HK-2 (cell line): ENCODE results near the gene RANBP3L.
"Not testable (repeated sequence)": the region's sequence is repeated elsewhere in the genome, so short reads cannot be mapped to it uniquely, and the experiment has no call there.

ENCODE experiments used
- DNase-seq: peaks from one replicate; pipeline ENCODE4 v3.0.0-alpha.2; 2018; ENCODE audit not compliant: unreplicated experiment

Gene RANBP3L, protein sequence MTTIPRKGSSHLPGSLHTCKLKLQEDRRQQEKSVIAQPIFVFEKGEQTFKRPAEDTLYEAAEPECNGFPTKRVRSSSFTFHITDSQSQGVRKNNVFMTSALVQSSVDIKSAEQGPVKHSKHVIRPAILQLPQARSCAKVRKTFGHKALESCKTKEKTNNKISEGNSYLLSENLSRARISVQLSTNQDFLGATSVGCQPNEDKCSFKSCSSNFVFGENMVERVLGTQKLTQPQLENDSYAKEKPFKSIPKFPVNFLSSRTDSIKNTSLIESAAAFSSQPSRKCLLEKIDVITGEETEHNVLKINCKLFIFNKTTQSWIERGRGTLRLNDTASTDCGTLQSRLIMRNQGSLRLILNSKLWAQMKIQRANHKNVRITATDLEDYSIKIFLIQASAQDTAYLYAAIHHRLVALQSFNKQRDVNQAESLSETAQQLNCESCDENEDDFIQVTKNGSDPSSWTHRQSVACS

DNA sequence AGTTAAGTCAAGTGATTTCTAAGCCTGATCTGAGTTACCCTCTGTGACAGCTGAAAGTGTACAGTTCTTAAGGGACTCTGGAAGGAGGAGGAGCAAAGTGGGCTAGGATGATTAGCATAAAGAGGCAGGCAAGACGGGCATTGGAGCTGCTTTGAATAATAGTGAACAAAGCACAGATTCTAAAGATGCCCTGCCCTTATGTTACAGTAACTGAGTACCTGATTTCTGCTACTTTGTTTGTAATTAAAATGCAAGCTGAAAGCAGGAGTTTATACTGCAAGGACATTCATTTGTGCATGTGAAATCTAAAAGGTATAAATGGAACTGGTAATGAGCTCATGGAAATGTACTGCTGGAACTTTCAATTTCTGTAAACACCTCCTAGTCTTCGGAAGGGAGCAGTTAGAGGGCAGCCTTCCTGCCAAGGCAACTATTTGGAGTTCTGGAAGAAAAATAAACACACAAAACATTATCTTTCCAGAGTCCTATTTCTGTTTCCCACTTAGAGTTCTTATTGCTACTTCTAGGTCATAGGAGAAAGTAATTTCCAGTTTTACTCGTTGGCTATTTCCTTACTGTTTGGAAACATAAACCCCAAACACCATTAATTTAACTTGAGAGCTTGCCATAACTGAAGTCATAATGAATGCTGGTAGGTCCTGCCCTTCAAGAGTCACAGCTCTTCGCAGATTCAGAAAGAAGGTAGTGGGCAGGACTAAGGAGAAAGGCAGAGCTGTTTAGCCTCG lies at the start of gene RANBP3L:
Gene RANBP3L (minus strand): TSS at position 45 of the 746 bp plus-strand sequence. CDS start 486 bp downstream, outside the sequence.
- no peak for DNase-seq

DNA sequence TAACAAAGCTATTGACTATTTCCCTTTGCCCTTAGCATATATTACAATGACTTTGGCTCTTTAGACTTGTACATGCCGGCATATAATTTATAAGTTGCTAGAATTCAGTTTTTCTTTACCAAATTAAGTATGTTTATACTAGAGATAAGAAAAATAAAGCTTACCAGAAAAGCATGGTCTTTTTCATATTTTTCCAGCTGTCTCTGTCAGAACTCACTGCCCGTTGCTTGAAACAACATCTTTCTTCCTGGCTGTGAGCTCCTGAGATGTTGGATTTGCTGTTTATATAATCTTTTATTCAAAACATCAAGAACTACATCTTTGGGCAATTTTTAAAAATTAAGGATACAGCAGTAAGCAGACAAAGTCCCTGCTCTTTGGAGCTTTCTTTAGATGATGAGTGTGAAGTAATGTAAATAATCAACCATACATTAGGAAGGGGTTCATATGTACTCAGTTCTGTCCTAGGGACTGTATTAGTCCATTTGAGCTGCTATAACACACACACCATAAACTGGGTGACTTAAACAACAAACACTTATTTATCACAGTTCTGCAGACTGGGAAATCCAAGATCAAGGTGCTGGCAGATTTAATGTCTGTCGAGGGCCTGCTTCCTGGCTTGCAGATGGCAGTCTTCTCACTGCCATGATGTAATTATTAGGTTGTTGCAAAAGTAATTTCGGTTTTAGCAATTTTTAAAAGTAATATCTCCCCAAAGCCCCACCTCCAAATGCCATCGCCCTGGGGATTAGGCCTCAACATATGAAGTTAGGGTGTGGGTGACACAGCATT lies 45.4 kb upstream of the RANBP3L start:
- no peak for DNase-seq

DNA sequence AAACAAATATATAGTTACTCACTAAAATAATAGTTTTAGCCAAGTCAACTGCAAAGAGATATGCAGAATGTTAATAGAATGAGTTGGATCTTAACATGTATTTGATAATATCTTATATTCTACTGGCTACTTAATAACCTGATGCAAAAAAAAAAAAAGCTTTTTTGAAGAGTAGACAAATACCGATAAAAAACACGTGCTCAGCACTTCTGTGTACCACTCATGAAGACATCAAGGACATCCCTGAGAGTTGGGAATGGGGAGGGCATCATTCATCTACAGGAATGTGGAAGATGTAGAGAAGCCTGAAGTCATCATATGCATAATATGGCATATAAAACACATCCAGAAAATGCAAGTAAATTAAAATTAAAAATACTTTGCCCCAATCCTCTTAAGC lies 43.2 kb upstream of the RANBP3L start:
- DNase-seq = no peak

DNA sequence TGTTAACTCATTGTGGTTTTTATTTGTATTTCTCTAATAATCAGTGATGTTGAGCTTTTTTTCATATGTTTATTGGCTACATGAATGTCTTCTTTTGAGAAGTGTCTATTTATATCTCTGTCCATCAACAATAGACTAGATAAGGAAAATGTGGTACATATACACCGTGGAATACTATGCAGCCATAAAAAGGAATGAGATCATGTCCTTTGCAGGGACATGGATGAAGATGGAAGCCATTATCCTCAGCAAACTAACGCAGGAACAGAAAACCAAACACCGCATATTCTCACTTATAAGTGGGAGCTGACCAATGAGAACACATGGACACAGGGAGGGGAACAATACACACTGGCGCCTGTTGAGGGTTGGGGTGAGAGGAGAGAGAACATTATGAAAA lies 40.0 kb upstream of the RANBP3L start:
- not testable (repeated sequence) for DNase-seq

DNA sequence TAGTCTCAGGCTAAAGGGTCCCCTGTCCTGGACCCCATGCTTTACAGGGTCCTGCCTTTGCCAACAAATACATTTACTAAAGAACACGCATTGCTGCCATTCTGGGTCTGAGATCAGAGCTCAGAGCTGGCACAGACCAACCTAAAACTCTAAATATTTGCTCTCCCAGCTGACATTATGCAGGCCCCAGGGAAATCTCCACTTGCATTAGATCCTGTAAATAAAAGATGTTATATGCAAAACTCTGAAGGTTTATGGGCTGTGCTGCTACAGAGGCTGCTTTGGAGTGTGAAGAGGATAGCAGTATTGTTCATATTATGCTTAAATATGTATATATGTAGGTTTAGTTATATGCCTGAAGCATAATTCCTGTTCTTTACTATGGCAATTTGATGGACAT lies 35.9 kb upstream of the RANBP3L start:
- DNase-seq = no peak

DNA sequence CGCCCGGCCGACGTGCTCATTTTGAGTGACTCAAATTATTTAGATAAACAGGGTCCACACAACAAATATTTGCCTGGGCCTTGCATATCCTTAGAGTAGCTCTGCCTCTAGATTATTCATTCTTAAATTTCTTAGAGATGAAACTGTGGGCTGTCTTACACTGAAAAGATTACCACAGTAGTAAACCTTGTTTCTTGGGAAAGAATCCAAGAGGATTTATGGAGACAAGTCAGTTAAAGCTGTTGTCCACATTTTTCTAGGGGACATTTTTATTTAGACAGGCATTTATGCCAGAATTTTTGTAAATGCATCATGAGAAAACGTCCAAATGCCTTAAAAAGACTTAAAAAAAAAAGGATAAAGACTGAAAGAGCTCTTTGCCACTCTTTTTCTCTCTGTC lies 32.6 kb upstream of the RANBP3L start:
- no peak for DNase-seq

DNA sequence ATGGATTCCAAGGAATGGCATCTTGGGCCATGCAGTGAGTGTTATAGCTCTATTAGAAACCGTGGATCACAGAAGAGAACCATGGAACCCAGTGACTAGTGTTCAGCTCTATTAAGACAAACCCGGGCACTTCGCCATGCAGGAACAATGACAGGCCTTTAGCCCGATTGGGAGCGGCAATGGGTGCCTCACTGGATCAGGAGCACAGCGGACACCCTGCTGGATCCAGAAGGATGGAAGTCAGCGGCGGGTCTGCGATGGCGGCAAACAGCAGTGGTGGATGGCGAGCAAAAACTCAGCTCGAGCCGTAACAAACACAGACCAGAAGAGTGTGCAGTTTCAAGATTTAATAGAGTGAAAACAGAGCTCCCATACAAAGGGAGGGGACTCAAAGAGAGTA lies 31.0 kb upstream of the RANBP3L start:
- DNase-seq = not testable (repeated sequence)

DNA sequence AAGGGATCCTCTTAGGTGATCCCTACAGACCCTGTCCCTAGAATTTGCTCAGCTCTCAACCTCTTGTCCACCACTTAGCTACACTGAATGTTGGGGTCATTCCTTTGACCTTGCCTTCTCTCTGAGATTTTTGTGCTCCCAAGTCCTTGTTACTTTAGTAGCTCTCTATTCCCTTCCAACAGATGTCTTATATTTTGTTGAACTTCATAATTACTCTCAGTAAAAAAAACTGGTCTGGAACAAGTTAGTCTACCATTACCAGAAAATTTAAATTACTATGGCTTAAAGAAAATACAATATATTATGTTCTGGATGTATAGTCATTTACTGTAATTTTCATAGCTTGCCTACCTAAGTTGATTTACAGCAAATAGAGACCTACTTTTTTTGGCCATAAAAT lies 23.5 kb upstream of the RANBP3L start:
- no peak for DNase-seq

DNA sequence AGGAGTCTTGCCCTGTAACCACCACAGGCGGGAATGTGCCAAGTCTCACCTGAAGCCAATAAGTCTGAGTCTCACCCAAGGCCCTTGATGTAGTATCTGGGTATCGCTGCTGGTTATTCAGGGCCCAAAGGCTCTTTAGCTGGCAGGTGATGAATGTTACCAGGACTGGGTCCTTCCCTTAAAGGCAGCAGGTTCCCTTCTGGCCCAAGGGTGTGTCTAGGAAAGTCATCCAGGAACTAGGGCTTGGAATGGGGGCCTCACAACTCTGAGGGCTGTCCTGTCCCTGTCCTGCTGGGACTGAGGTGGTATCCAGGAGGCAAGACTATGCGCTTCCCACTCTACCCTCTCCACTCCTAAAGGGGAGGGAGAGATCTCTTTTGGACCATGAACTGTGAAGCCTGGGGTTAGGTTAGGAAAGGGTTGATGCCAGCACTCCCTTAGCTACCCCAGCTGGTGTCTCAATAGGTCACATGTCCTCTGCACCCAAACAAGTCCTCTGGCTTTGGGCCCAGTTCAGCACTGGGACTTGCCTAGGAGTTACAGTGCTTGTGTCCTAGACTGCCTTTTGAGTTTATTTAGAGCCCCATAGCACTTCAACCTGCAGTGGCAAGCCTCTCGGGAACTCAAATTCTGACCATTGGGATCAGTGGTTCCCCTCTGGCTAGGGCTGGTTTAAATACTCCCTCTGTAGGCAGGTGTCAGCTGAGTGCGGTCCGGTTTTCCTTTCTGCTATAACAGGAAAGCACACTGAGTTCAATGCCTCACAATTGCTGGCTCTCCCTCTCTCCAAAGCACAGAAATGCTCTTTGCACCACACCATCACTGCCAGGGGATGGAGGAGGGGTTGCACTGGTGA lies 22.5 kb upstream of the RANBP3L start:
- no peak for DNase-seq

DNA sequence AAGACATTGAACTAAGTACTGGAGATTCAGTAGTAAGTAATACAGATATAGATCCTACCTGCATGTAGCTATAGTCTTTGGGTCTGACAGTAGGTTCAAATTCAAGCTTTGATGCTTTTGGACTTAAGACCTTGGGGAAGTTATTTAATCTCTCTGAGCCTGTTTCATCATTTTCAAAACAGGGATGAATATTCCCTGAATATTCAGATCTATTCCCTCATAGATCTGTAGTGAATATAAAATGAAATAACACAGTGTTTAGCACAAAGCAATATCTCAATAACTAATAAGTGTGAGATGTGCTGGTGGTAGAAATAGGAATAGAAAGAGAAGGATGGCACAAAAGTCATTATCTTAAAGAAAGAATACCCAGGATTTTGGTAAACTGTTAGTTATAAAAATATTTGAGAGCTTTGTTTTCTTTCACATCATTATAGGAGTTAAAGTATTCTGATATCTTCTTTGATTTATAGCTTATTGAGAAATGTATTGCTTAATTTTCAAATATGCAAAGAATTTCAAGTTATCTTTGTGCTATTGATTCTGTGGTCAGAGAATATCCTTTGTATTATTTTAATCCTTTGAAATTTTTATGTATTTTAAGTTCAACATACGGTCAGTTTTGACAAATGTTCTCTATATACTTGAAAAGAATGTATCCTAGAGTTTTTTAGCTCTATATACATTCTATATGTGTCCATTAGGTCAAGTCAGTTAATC lies 11.4 kb upstream of the RANBP3L start:
- no peak for DNase-seq

DNA sequence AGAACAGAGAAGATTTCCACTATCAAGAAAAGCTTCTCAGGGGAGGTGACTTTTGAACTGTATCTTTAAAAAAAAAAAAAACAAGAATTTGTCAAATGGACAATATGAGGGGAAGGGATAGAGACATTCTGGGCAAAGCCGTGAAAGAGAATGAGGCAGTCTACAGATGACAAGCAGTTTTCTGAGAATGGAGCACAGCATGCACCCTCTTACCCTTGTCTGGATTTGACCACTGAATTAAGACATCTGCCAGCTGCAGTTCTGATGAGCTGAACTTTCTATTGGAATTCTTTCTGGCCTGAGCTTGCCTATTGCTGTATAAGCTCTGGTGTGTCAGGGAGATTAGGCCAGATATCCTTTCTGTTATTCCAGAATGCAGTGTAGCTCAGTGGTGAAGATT lies 10.3 kb upstream of the RANBP3L start:
- DNase-seq = no peak

DNA sequence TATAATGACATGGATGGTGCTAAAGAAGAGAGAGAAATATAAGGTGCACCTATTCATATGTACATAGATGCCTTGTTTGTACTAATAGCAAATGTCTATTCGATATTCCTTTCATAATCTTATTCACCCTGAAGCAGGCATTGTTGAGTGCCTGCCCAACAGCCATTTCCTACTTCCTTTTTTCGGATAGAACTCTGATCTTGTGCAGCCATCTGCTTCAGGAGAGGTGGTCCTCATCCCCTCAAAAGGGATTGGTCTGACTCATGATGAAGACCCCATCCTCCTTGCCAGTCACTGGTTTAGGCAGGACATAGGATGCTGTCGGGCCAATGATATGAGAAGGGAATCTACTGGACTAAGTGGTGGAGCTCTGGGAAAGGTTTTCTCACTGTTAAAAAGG lies 8.4 kb upstream of the RANBP3L start:
- no peak for DNase-seq

DNA sequence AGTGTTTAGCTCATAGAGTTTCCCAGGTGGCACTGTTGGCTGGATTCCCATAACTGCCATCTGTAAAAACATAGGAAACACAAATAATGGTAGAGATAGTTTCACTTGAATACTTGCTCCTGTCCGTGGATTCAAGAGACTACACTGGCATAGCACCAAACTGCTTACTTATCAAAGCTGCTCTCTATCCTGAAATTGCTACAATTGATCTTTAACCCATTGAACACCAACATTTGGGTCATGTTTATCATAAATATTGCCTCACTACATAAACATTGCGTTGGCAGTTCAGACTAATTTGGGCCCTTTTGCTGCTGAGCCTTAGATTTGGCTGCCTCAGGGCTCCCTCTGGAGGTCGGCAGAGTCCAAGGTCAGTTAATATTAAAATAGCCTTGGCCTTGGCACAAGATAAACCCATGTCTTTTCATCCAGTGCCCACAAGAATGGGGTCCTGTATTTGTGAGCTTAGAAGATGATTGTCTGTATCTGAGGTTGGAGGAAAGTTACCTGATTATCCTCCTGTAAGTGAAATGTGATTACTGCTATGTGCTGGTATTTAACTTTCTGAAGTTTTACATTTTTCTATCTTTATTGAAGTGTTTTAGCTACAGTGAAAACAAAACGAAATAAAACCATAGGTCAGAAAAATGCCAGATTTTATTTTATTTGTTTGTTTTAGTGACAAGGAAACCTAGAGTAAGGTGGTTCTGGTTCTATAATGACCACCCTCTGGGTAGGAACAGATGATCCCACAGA lies 4.0 kb upstream of the RANBP3L start:
- DNase-seq = peak; percentile 18

DNA sequence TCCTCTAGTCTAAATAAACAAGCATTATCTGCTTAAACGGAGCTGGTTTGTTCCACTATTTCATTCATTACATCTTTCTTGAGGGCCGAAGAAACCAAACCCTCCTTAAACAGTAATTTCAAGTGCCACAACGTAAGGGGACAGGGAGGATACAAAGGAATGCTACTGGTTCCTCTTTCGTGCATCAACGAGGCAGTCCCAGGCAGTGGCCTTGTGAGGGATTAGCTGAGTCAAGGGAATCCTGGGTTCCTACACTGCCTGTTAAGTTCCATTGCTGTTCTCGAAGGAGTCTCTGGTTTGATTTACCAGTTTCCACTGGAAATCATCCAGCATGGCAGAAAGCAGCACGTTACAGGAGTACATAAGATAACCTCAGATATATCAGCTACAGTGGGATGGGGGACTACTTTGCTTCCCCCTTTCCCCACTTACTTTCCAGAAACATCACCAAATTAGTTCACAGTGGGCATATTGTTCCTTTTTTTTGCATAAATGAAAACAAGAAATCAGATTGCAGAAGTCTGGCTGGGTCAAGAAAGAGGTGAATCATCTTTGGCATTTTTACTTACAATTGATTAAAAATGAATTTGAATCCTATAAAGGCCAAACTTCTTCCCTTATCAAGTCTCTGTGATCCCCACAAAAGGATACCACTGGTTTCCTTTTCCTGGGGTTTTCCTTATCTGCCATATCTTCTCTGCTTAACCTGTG lies 2.5 kb upstream of the RANBP3L start:
- DNase-seq = no peak

DNA sequence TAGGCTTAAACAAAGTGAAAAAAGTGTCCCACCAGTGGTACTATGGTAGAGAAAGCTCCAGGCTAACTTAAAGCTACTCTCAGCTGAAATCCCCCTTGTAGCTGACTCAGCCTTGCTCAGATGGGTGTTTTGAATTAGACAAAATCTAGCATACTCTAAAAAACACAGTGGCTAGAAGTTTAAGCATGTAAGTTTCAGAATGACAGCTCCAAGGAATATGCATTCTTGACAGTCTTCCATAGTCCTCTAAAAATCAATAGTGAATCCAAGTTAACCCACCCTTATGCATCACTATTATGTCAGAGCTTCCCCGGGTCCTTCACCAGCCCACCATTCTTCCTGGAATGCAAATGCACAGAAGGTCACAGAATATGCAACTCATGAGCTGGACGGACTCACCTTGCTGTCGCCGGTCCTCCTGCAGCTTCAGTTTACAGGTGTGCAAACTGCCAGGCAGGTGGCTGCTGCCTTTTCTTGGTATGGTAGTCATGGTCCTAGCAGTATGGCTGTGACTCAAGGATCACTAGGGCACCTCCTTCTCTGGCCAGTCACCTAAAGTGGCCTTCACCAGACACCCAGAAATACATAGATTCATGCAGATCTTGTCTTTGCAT lies 668 bp downstream of the RANBP3L start:
- no peak for DNase-seq

DNA sequence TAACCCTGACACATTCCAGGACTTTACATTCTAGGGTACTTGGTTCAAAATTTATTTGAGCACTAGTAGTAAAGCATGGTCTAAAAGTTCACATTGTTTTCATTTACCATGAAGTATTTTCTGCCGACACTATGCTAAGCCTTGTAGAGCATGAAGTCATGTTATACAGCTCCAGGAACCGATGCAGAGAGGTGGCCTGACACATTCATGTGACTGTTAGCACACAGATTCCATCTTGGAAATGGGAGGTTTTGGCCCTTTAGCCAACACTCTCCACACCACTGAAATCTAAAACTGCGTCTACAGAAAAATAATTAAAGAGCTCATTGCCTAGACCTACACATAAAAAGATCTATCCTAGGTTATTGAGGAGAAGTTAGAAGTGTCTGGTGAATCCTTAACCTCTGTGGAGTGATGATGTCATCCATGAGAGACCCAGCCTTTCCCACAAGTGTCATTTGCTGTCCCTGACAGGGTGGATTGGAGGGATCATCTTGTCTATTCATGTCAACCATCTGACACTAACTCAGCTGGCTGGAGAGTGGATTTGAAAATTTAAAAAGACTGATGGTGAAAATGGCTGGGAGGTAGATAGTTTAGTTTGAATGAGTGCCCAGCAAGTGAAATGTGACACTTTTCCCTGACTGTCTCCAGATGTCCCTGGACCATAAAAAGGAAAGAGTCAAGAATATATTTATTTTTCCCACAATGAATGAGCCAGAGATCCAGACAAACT lies 1.3 kb downstream of the RANBP3L start:
- no peak for DNase-seq

DNA sequence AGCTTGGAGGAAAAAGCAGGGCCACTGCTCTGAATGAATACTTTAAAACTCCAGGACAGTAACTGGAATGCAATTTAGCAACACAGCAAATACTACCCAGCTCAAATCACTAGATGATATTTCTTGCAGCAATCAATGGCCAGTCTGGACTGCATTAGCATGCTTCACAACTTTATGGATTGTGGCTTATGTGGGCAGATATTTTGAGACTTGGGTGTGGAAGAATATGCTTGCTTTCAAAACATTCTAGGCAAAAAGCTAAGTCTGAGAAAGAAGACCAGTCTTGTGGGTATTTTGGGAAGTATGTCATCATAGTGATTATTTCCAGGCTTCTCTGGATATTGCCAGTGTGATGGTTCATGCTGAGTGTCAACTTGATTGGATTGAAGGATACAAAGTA lies 3.1 kb downstream of the RANBP3L start:
- no peak for DNase-seq

DNA sequence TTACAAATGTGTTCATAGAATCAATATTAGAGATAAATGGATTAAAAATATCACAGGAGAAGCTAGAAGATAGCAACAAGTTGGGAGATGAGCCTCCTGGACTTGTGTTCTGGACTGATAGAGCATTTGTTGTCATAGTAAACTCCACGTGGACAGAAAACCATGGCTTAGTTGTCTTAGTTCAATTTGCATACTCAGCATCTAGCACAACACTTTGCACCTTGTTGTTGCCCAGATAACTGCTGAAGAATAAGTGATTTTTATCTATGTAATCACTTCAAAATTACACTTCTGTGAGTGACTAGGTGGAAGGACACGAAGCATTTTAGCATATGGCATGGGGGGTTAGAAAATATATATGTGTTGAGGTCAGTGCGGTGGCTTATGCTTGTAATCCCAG lies 4.0 kb downstream of the RANBP3L start:
- no peak for DNase-seq
